ENCODE results near the gene ABCG2. TPM values are rescaled to one million over a fixed set of nuclear protein-coding genes. Genes with fewer than 3 reads are reported as not detected.
A peak's percentile ranks its signal among the peaks of the same experiment; 100 is the strongest.

ABCG2 gene
- total and polyA plus RNA-seq, 2 of the 8 experiments (the other 6 are each of a cell fraction or from before 2014, with no cell fraction given) = 2.4 to 4.6 TPM

- TF ChIP-seq TBP (IDR thresholded peaks at IDR 0.05; ENCODE audit: low read depth, low read length) (no peak; the same call in 1 of the 2 replicates), HDAC6 (IDR thresholded peaks at IDR 0.05; ENCODE audit: low read depth, low read length) (no peak), FOSL1 (IDR thresholded peaks at IDR 0.05; ENCODE audit: insufficient read depth, low read depth, low read length) (no peak), GABPA (IDR thresholded peaks at IDR 0.05; ENCODE audit: borderline replicate concordance, insufficient read depth, low read length) (no peak), ATF3 (IDR thresholded peaks at IDR 0.05; ENCODE audit: insufficient read depth, low read depth, low read length) (no peak), YY1 (IDR thresholded peaks at IDR 0.05; ENCODE audit: low read depth, low read length) (no peak), ZNF274 (IDR thresholded peaks at IDR 0.05; ENCODE audit: borderline replicate concordance, extremely low read depth, low read length) (no peak), SAP30 (IDR thresholded peaks at IDR 0.05; ENCODE audit: insufficient read depth, insufficient replicate concordance, low read length) (no peak), SP2 (IDR thresholded peaks at IDR 0.05; ENCODE audit: low read length) (no peak), HDAC2 (IDR thresholded peaks at IDR 0.05; ENCODE audit: borderline replicate concordance in 1 of 2, low read depth in 2 of 2, low read length in 2 of 2) (no peak), CHD2 (IDR thresholded peaks at IDR 0.05; ENCODE audit: low read length) (no peak), BACH1 (IDR thresholded peaks at IDR 0.05; ENCODE audit: low read length) (peak; percentile 100), GTF2F1 (IDR thresholded peaks at IDR 0.05; ENCODE audit: borderline replicate concordance, low read depth, low read length) (no peak), TAF7 (optimal IDR thresholded peaks at IDR 0.05; ENCODE audit: borderline replicate concordance, low read depth, low read length) (no peak), KDM5A (IDR thresholded peaks at IDR 0.05; ENCODE audit: low read length) (no peak), KDM1A (IDR thresholded peaks at IDR 0.05; ENCODE audit: borderline replicate concordance, low read length) (no peak), CTBP2 (IDR thresholded peaks at IDR 0.05; ENCODE audit: borderline replicate concordance, insufficient read depth, insufficient read length, low read length) (peak; percentile 44), ATF2 (IDR thresholded peaks at IDR 0.05; ENCODE audit: low read length) (no peak), USF2 (IDR thresholded peaks at IDR 0.05; ENCODE audit: low read length) (no peak), NRF1 (IDR thresholded peaks at IDR 0.05; ENCODE audit: low read depth, low read length) (no peak), SP4 (IDR thresholded peaks at IDR 0.05; ENCODE audit: low read length) (no peak)
Observed at GRCh38 chr4:88177983-88178625, 19.7 kb upstream of the ABCG2 start (continued).
